Gastrocnemius medialis (tissue), 4 donors: ENCODE measurements around the gene C2orf76. TPM values are rescaled to one million over a fixed set of nuclear protein-coding genes. Genes with fewer than 3 reads are reported as not detected.
A peak's percentile ranks its signal among the peaks of the same experiment; 100 is the strongest.

Experiments
- ATAC-seq, 2 donors: fragments of 150-250 bp; one replicate each; pipeline ENCODE4 v1.9.1; 2016
- DNase-seq, 2 donors: peaks; one replicate each; pipeline ENCODE4 v3.0.0-alpha.2; 2019
- H3K27ac ChIP-seq, 4 donors: fragments of 200-600 bp; sonication (generic); 1 replicate in 1 of 4; 2 replicates in 3 of 4; pipeline ENCODE4 v1.5.1; 2016 to 2018; ENCODE audit warnings: mild to moderate bottlenecking in 2 of 4, moderate library complexity in 1 of 4
- H3K27me3 ChIP-seq, 3 donors: fragments of 200-600 bp; sonication (generic) in 2 of 3; 1 replicate in 1 of 3; 2 replicates in 2 of 3; pipeline versions ENCODE4 v1.5.1 to v1.6.0; 2016 to 2019; ENCODE audit warnings: mild to moderate bottlenecking in 1 of 3, moderate library complexity in 1 of 3
- H3K36me3 ChIP-seq, 2 donors: fragments of 200-600 bp; sonication (generic) in 1 of 2; one replicate each; pipeline ENCODE4 v1.5.1; 2017 to 2018
- H3K4me1 ChIP-seq, 2 donors: fragments of 200-600 bp; sonication (generic) in 1 of 2; one replicate each; pipeline ENCODE4 v1.5.1; 2016 to 2017; ENCODE audit warnings: mild to moderate bottlenecking in 2 of 2
- H3K4me3 ChIP-seq, 4 donors: fragments of 200-600 bp; sonication (generic) in 3 of 4; 1 replicate in 1 of 4; 2 replicates in 3 of 4; pipeline ENCODE4 v1.5.1; 2016 to 2019; ENCODE audit warnings: mild to moderate bottlenecking in 2 of 4
- H3K9me3 ChIP-seq, 3 donors: fragments of 200-600 bp; sonication (generic) in 2 of 3; 1 replicate in 1 of 3; 2 replicates in 2 of 3; pipeline ENCODE4 v1.5.1; 2016 to 2019
- POLR2A ChIP-seq, 2 donors: fragments of 450-650 bp; IDR thresholded peaks; one replicate each; pipeline ENCODE4 v1.6.1; 2017; ENCODE audit warnings: antibody characterized with exemption in 2 of 2, mild to moderate bottlenecking in 2 of 2, moderate library complexity in 2 of 2
- in situ Hi-C, 4 donors: fragments of 200-750 bp; cut with MboI; loops; one replicate each; pipeline versions ENCODE4 v1.15.0 to v1.8.0; 2017; ENCODE audit warnings: low sequenced_read_pairs in 4 of 4
- intact Hi-C: fragments of 100-400 bp; cut with DNase I; formaldehyde crosslinking; loops from one replicate; pipeline ENCODE4 v1.15.1; 2023; ENCODE audit warnings: low total_unique reads
- total RNA-seq, 4 donors: library from RNA; depleted of rRNA; stranded (reverse); fragments of >200 nt; gene quantifications; one replicate each; pipeline versions ENCODE4 v1.1.0 to v1.2.3, GENCODE V29; 2016
- TF ChIP-seq, protein P1 (sequence below), 5 experiments: fragments of 450-650 bp in 3 of 5; fragments of 200-600 bp in 2 of 5; sonication (generic) in 2 of 5; IDR thresholded peaks in 4 of 5; conservative IDR thresholded peaks in 1 of 5; 1 replicate in 4 of 5; 2 replicates in 1 of 5; pipeline ENCODE4 v1.5.1; 2016 to 2019; ENCODE audit warnings: antibody characterized with exemption in 5 of 5, mild to moderate bottlenecking in 3 of 5, moderate library complexity in 3 of 5

C2orf76 gene
- total RNA-seq, 4 donors from 2014 or later = 0.61 to 5.9 (median 2.6) TPM; not detected in 1

GRCh38 chr2:119352357-119352756 is 14.3 kb downstream of the C2orf76 start:
- intact Hi-C loops = no loop called here
- in situ Hi-C loops = no loop called here
- H3K4me3 ChIP-seq = no peak overlapping the region
- DNase-seq = peak; percentile 38 to 51
- no peaks in the 10 kb centered on the region for H3K9me3 ChIP-seq
- H3K27me3 ChIP-seq = no peaks in the 10 kb centered on the region
- peak; percentile 95 to 98 for ATAC-seq
- peak overlapping the region; percentile 54 to 71 (median 59) for H3K27ac ChIP-seq
- TF ChIP-seq, protein P1, sequence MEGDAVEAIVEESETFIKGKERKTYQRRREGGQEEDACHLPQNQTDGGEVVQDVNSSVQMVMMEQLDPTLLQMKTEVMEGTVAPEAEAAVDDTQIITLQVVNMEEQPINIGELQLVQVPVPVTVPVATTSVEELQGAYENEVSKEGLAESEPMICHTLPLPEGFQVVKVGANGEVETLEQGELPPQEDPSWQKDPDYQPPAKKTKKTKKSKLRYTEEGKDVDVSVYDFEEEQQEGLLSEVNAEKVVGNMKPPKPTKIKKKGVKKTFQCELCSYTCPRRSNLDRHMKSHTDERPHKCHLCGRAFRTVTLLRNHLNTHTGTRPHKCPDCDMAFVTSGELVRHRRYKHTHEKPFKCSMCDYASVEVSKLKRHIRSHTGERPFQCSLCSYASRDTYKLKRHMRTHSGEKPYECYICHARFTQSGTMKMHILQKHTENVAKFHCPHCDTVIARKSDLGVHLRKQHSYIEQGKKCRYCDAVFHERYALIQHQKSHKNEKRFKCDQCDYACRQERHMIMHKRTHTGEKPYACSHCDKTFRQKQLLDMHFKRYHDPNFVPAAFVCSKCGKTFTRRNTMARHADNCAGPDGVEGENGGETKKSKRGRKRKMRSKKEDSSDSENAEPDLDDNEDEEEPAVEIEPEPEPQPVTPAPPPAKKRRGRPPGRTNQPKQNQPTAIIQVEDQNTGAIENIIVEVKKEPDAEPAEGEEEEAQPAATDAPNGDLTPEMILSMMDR (IDR thresholded peaks at IDR 0.05 in 4 of 5, conservative IDR thresholded peaks at IDR 0.05 in 1 of 5) = no peak
- no peak for TF ChIP-seq POLR2A (IDR thresholded peaks at IDR 0.05)
- H3K4me1 ChIP-seq = peaks cover 25 to 38% of the 10 kb centered on the region in 2 donors
- no peaks in the 10 kb centered on the region for H3K36me3 ChIP-seq

DNA sequence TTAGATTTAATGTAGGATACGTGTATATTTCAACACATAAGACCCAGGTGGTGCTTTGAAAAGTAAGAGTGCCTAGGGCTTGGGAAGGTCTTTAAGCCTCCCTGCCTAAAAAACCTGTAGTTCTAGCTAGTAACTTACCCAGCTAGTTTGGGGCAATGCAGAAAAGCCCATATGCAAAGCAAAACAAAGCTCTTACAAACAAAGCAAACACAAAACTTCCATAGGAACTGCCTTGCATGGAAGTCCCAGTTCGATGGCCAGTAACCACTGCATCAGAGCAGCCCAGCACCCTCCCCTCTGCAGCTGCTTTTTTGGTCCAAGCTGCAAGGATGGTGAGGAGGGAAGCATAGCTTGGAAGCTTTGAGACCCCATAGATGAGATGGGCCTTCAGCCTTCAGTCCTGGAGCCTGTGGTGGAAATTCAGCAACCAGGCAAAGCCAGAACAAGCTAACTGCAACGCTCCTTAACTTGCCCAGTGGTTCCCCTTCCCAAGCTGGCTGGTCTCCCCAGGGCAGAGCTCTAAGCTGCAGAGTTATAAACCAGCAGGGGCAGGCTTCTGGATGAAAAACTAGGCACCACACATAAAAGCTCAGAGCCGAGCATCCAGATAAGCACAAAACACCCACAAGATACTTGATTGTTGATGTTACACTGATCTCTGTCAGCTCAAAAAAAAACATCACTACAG is 16.2 kb downstream of the C2orf76 start:
- Histone ChIP-seq H3K27ac (no peak overlapping the region), H3K27me3 (no peaks in the 10 kb centered on the region), H3K4me3 (no peak overlapping the region), H3K4me1 (peaks cover 25 to 30% of the 10 kb centered on the region in 2 donors), H3K36me3 (no peaks in the 10 kb centered on the region), H3K9me3 (no peaks in the 10 kb centered on the region)
- DNase-seq (no peak), ATAC-seq (no peak)
- in situ Hi-C loops = no loop called here
- TF ChIP-seq, protein P1 (IDR thresholded peaks at IDR 0.05 in 4 of 5, conservative IDR thresholded peaks at IDR 0.05 in 1 of 5) = no peak
- no peak for TF ChIP-seq POLR2A (IDR thresholded peaks at IDR 0.05)
- intact Hi-C loops = no loop called here

GRCh38 chr2:119349289-119349688 is 17.3 kb downstream of the C2orf76 start:
- no peak for DNase-seq
- TF ChIP-seq, protein P1 (IDR thresholded peaks at IDR 0.05 in 4 of 5, conservative IDR thresholded peaks at IDR 0.05 in 1 of 5) = no peak
- no peak for TF ChIP-seq POLR2A (IDR thresholded peaks at IDR 0.05)
- Histone ChIP-seq H3K9me3 (no peaks in the 10 kb centered on the region), H3K27ac (no peak overlapping the region), H3K4me3 (no peak overlapping the region), H3K4me1 (peaks cover 18% of the 10 kb centered on the region in 2 donors), H3K27me3 (no peaks in the 10 kb centered on the region), H3K36me3 (no peaks in the 10 kb centered on the region)
- intact Hi-C loops = no loop called here
- in situ Hi-C loops = no loop called here
- ATAC-seq = no peak

GRCh38 chr2:119341684-119342083 is 24.9 kb downstream of the C2orf76 start:
- no peak for ATAC-seq
- Histone ChIP-seq H3K27me3 (no peaks in the 10 kb centered on the region), H3K27ac (no peak overlapping the region), H3K36me3 (peaks cover 0 to 9% of the 10 kb centered on the region in 2 donors), H3K4me3 (no peak overlapping the region), H3K9me3 (no peaks in the 10 kb centered on the region), H3K4me1 (no peaks in the 10 kb centered on the region)
- TF ChIP-seq, protein P1 (IDR thresholded peaks at IDR 0.05 in 4 of 5, conservative IDR thresholded peaks at IDR 0.05 in 1 of 5) = no peak
- TF ChIP-seq POLR2A (IDR thresholded peaks at IDR 0.05) = no peak
- in situ Hi-C loops (no loop called here), intact Hi-C loops (no loop called here)
- no peak for DNase-seq

- DNase-seq = no peak
- TF ChIP-seq, protein P1 (IDR thresholded peaks at IDR 0.05 in 4 of 5, conservative IDR thresholded peaks at IDR 0.05 in 1 of 5) = no peak
- TF ChIP-seq POLR2A (IDR thresholded peaks at IDR 0.05) = no peak
- in situ Hi-C loops (no loop called here), intact Hi-C loops (no loop called here)
- Histone ChIP-seq H3K36me3 (peaks cover 0 to 9% of the 10 kb centered on the region in 2 donors), H3K4me1 (peaks cover 0 to 3% of the 10 kb centered on the region in 2 donors), H3K9me3 (no peaks in the 10 kb centered on the region), H3K27ac (no peak overlapping the region), H3K4me3 (no peak overlapping the region), H3K27me3 (no peaks in the 10 kb centered on the region)
- ATAC-seq = no peak
Observed at GRCh38 chr2:119339562-119339923, 27.1 kb downstream of the C2orf76 start.
